Endodermal cell (in vitro differentiated cells): ENCODE data around the gene LRRC2. TPM values are rescaled to one million over a fixed set of nuclear protein-coding genes. Genes with fewer than 3 reads are reported as not detected.

Experiments used
- DNase-seq: peaks from one replicate; pipeline ENCODE4 v3.0.0-alpha.2; 2017
- H3K27ac ChIP-seq: 2 replicates; pipeline ENCODE4 v1.5.1; 2013; ENCODE audit warnings: mild to moderate bottlenecking, low read depth, low read length, moderate library complexity
- H3K27me3 ChIP-seq: 2 replicates; pipeline ENCODE4 v1.6.1; 2013; ENCODE audit warnings: mild to moderate bottlenecking, low read length, moderate library complexity; ENCODE audit not compliant: insufficient read depth, control insufficient read depth, poor library complexity, severe bottlenecking
- H3K36me3 ChIP-seq: 2 replicates; pipeline ENCODE4 v1.7.0; 2013; ENCODE audit warnings: mild to moderate bottlenecking, low read length, moderate library complexity; ENCODE audit not compliant: control insufficient read depth, insufficient read depth
- H3K4me1 ChIP-seq: one replicate; pipeline ENCODE4 v1.7.0; 2013; ENCODE audit warnings: low read length; ENCODE audit not compliant: control insufficient read depth, insufficient read depth
- H3K4me3 ChIP-seq: 2 replicates; pipeline ENCODE4 v1.5.1; 2013; ENCODE audit warnings: mild to moderate bottlenecking, low read length, moderate library complexity
- H3K9ac ChIP-seq: 2 replicates; pipeline ENCODE4 v1.6.1; 2013; ENCODE audit warnings: mild to moderate bottlenecking, low read length, moderate library complexity; ENCODE audit not compliant: poor library complexity, severe bottlenecking; ENCODE audit errors: extremely low read depth
- H3K9me3 ChIP-seq: 2 replicates; pipeline ENCODE4 v1.6.1; 2013; ENCODE audit warnings: mild to moderate bottlenecking, low read length, moderate library complexity; ENCODE audit not compliant: control insufficient read depth
- H3K27ac Mint-ChIP-seq: 2 replicates; pipeline ENCODE4 v1.8.0; 2020; ENCODE audit warnings: mixed read lengths
- H3K27me3 Mint-ChIP-seq: 2 replicates; pipeline ENCODE4 v1.8.0; 2021; ENCODE audit warnings: mild to moderate bottlenecking, mixed read lengths; ENCODE audit not compliant: insufficient read depth
- H3K36me3 Mint-ChIP-seq: 2 replicates; pipeline ENCODE4 v1.8.0; 2020; ENCODE audit warnings: low read depth, mixed read lengths
- H3K4me1 Mint-ChIP-seq: 2 replicates; pipeline ENCODE4 v1.8.0; 2020; ENCODE audit warnings: mixed read lengths
- H3K4me3 Mint-ChIP-seq: 2 replicates; pipeline ENCODE4 v1.8.0; 2020; ENCODE audit warnings: mild to moderate bottlenecking, moderate library complexity, mixed read lengths
- H3K9me3 Mint-ChIP-seq: 2 replicates; pipeline ENCODE4 v1.8.0; 2020; ENCODE audit warnings: mild to moderate bottlenecking, mixed read lengths
- WGBS, 2 experiments: methylation state at CpG; one replicate each; pipeline versions ENCODE4 v1.1.5 to v1.1.7; 2013; ENCODE audit warnings: missing lambda C conversion rate in 2 of 2, mixed read lengths in 1 of 2; ENCODE audit not compliant: insufficient coverage in 1 of 2, insufficient read length in 1 of 2; 5-methylcytosine and 5-hydroxymethylcytosine counted together
- total RNA-seq, 2 donors: library from RNA; stranded (reverse); fragmentation: NEBNext Ultra II Directional in 1 of 2; extraction: Animal tissue kit (Norgen Biotek cat#: 25700) in 1 of 2; gene quantifications; 2 replicates in 1 of 2; 3 replicates in 1 of 2; pipeline ENCODE4 v1.2.1, GENCODE V29; 2021
- TF ChIP-seq, protein P1 (sequence below): fragments of 200-600 bp; sonication (generic); conservative IDR thresholded peaks from 2 replicates; pipeline ENCODE4 v1.5.0; 2021; ENCODE audit warnings: antibody characterized with exemption, mild to moderate bottlenecking

The LRRC2 gene
- total RNA-seq, 2 donors from 2014 or later = 8.9 to 10.2 TPM

DNA sequence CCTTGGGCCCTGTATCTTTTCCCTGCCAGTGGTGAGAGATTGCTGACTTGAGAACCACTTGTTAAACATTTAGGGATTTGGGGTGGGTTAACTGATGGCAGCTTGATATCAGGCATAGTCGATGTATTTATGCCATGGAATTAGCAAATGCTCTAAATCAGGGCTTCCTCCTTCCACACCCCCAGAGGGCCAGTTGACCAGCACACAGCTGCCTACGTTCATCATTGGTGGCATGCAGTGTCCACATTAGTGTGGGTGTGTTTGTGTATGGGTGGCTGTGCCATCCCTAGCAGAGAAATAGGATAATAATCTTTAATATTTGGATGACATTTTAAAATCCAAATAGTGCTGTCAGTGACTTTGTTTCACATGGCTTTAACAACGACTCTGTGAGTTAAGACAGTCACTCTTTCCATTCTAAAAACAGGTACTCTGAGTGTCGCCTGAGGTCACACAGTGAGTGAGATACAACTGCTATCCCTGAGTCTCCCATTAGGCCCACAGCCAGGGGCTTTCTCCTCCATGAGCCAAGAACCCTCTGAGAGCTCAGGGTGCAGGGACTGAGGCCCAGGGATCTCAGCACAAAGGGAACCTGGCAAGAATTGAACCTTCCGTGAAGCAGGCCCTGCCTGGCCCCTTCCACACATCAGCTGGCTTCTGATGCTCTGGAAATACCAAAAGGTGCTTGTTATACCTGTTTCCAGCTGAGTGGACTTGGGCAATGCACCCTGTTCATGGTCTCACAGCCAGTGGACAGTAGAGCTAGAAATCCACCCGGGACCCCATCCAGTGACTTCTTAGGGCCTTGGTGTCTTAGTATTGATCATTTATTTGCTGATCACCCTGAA is 97.1 kb downstream of the LRRC2 start:
- H3K4me1 ChIP-seq = no peaks in the 10 kb centered on the region
- H3K27me3 Mint-ChIP-seq = peaks cover 38% of the 10 kb centered on the region
- peak; percentile 22 for DNase-seq
- H3K27ac ChIP-seq = no peak overlapping the region
- H3K27ac Mint-ChIP-seq = no peak overlapping the region
- no peaks in the 10 kb centered on the region for H3K9me3 Mint-ChIP-seq
- 94 to 100% methylated on average over 4 to 6 of the region's 6 CpGs for WGBS, 2 experiments
- no peaks in the 10 kb centered on the region for H3K4me1 Mint-ChIP-seq
- H3K36me3 ChIP-seq = no peaks in the 10 kb centered on the region
- H3K9me3 ChIP-seq = no peaks in the 10 kb centered on the region
- no peaks in the 10 kb centered on the region for H3K36me3 Mint-ChIP-seq
- H3K4me3 ChIP-seq = no peak overlapping the region
- TF ChIP-seq, protein P1, sequence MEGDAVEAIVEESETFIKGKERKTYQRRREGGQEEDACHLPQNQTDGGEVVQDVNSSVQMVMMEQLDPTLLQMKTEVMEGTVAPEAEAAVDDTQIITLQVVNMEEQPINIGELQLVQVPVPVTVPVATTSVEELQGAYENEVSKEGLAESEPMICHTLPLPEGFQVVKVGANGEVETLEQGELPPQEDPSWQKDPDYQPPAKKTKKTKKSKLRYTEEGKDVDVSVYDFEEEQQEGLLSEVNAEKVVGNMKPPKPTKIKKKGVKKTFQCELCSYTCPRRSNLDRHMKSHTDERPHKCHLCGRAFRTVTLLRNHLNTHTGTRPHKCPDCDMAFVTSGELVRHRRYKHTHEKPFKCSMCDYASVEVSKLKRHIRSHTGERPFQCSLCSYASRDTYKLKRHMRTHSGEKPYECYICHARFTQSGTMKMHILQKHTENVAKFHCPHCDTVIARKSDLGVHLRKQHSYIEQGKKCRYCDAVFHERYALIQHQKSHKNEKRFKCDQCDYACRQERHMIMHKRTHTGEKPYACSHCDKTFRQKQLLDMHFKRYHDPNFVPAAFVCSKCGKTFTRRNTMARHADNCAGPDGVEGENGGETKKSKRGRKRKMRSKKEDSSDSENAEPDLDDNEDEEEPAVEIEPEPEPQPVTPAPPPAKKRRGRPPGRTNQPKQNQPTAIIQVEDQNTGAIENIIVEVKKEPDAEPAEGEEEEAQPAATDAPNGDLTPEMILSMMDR = no peak
- H3K9ac ChIP-seq = no peak overlapping the region
- H3K4me3 Mint-ChIP-seq = no peak overlapping the region
- no peaks in the 10 kb centered on the region for H3K27me3 ChIP-seq

DNA sequence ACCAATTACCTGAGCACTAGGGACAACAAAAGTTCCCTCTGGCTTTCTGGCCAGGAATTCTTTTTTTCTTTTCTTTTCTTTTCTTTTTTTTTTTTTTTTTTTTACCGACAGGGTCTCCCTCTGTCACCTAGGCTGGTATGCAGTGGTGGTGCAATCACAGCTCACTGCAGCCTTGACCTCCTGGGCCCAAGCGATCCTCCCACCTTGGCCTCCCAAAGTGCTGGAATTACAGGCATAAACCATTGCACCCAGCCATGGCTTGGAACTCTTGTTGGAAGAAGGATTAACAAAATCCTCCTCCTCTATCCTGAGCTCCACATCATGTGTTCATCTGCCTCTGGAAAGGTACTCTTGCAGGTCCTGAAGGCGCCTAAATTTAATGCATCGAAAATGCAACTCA is 98.5 kb downstream of the LRRC2 start:
- Histone ChIP-seq H3K4me1 (no peaks in the 10 kb centered on the region), H3K27ac (no peak overlapping the region), H3K27me3 (no peaks in the 10 kb centered on the region), H3K9me3 (no peaks in the 10 kb centered on the region), H3K4me3 (no peak overlapping the region), H3K36me3 (no peaks in the 10 kb centered on the region), H3K9ac (no peak overlapping the region)
- 83 to 88% methylated on average over 1 to 4 of the region's 4 CpGs for WGBS, 2 experiments
- DNase-seq = peak; percentile 7
- Mint-ChIP-seq H3K9me3 (no peaks in the 10 kb centered on the region), H3K27me3 (peaks cover 47% of the 10 kb centered on the region), H3K4me1 (no peaks in the 10 kb centered on the region), H3K4me3 (no peak overlapping the region), H3K27ac (no peak overlapping the region), H3K36me3 (no peaks in the 10 kb centered on the region)
- TF ChIP-seq, protein P1 = no peak

DNA sequence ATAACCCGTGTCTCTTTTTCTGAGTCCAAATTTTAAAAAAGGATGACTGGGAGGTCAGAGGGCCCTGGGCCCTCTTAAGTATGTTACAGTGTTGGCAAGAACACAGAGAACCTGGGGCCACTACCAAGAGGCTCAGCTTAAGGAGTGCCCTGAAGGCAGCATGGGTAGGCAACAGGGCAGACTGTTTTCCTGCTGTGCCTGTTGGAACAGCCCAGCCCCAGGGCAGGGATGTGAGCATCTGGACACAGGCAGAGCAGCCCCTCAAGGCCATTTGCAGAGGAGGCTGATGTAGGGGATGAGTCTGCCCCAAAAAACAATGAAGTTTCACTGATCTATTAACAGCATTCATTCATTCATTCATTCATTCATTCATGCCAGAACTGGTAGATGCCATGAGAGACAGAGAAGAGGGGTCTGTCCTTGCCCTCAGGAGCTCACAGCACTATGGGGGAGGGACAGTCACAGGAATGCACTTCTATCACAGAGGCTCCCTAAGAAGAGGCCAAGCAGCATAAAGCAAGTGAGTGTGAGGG is 99.2 kb downstream of the LRRC2 start:
- Histone ChIP-seq H3K36me3 (no peaks in the 10 kb centered on the region), H3K9me3 (no peaks in the 10 kb centered on the region), H3K9ac (no peak overlapping the region), H3K27me3 (no peaks in the 10 kb centered on the region), H3K27ac (no peak overlapping the region), H3K4me3 (no peak overlapping the region), H3K4me1 (no peaks in the 10 kb centered on the region)
- H3K4me3 Mint-ChIP-seq = no peak overlapping the region
- H3K9me3 Mint-ChIP-seq = no peaks in the 10 kb centered on the region
- H3K27me3 Mint-ChIP-seq = peaks cover 49% of the 10 kb centered on the region
- H3K36me3 Mint-ChIP-seq = no peaks in the 10 kb centered on the region
- peak; percentile 10 for DNase-seq
- TF ChIP-seq, protein P1 = no peak
- H3K27ac Mint-ChIP-seq = no peak overlapping the region
- H3K4me1 Mint-ChIP-seq = no peaks in the 10 kb centered on the region
- WGBS, 2 experiments = 95 to 100% methylated on average over 1 of the region's 1 CpG
